BLaER1 treated with 17β-estradiol and CSF1 and Interleukin-3, amounts not matched to agents 10 nM and 100 nM (cell line): ENCODE results near the gene PDE1C.

Source experiments
- H3K27ac ChIP-seq, 11 experiments: shearing (Covaris generic); formaldehyde crosslinking; 2 replicates each; pipeline ENCODE4 v1.8.1; 2022
- H3K27me3 ChIP-seq, 11 experiments: shearing (Covaris generic); formaldehyde crosslinking; 2 replicates each; pipeline ENCODE4 v1.8.1; 2022
- H3K36me3 ChIP-seq, 11 experiments: shearing (Covaris generic); formaldehyde crosslinking; 2 replicates each; pipeline ENCODE4 v1.8.1; 2022
- H3K4me1 ChIP-seq, 10 experiments: shearing (Covaris generic); formaldehyde crosslinking; 2 replicates each; pipeline ENCODE4 v1.8.1; 2022
- H3K4me2 ChIP-seq, 11 experiments: shearing (Covaris generic); formaldehyde crosslinking; 2 replicates each; pipeline ENCODE4 v1.8.1; 2022
- H3K4me3 ChIP-seq, 10 experiments: shearing (Covaris generic); formaldehyde crosslinking; 2 replicates each; pipeline ENCODE4 v1.8.1; 2022
- H3K9ac ChIP-seq, 11 experiments: shearing (Covaris generic); formaldehyde crosslinking; 2 replicates each; pipeline ENCODE4 v1.8.1; 2022
- H3K9me3 ChIP-seq, 11 experiments: shearing (Covaris generic); formaldehyde crosslinking; replicated peaks in 1 of 11; 2 replicates each; pipeline ENCODE4 v1.8.1; 2022
- H4K20me1 ChIP-seq, 11 experiments: shearing (Covaris generic); formaldehyde crosslinking; 2 replicates each; pipeline ENCODE4 v1.8.1; 2022
- Cebpa-rat ChIP-seq, 11 experiments: shearing (Covaris generic); IDR thresholded peaks; 2 replicates each; pipeline ENCODE4 v1.8.1; 2022

PDE1C gene

DNA sequence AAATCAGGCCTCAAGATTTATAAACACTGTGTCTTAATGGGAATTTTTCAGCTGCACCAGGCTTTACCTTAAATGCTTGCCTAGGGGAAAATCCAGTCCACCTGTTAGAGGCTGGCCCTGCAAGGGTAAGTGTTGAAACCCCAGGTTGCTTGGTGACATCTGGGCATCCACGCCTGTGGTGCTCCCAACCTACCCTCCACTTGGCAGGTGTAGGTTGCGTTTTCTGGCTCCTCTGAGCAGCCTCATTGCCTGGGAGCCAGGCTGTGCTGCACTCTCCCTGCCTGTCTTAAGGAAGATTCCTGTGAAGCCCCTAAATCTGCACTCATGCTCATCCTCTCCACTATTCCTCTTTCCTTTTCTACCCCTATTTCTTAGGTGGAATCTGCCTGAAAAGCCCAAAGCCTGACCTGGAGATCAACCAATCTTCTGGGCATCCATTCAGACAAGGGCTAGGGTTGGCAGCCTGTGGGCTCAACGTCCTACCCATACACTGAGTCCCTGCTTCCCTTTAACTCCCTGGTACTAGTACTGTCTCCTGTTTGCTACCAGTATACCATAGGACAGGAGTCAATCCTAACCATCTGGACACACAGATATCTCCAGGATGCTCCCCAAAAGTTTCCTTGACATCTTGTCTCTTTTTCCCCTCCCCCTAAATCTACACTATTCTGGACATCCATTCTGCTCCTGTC lies 150.4 kb downstream of the PDE1C start:
- H3K27me3 ChIP-seq = no peaks in the 10 kb centered on the region
- no peak overlapping the region for H3K4me3 ChIP-seq
- no peak for TF ChIP-seq Cebpa-rat (IDR thresholded peaks at IDR 0.05)

GRCh38 chr7:31918706-31919393 lies 151.4 kb downstream of the PDE1C start:
- no peak overlapping the region for H3K4me3 ChIP-seq
- no peaks in the 10 kb centered on the region for H3K9me3 ChIP-seq
- no peak overlapping the region for H3K27ac ChIP-seq
- no peaks in the 10 kb centered on the region for H3K27me3 ChIP-seq
- no peaks in the 10 kb centered on the region for H4K20me1 ChIP-seq
- H3K9ac ChIP-seq = no peak overlapping the region
- H3K4me1 ChIP-seq = peaks cover 0 to 7% (median 0%) of the 10 kb centered on the region in 10 experiments; a peak in 1 of 20 replicates
- H3K36me3 ChIP-seq = no peaks in the 10 kb centered on the region
- H3K4me2 ChIP-seq = peak overlapping the region in 2 of 11 experiments; percentile 7 to 16; a peak in 1 of 22 replicates
- TF ChIP-seq Cebpa-rat (IDR thresholded peaks at IDR 0.05) = no peak

More for the DNA sequence above, 150.4 kb downstream of the PDE1C start:
- Histone ChIP-seq H3K36me3 (no peaks in the 10 kb centered on the region), H4K20me1 (no peaks in the 10 kb centered on the region), H3K4me2 (no peak overlapping the region), H3K9ac (no peak overlapping the region), H3K27ac (no peak overlapping the region), H3K9me3 (no peaks in the 10 kb centered on the region), H3K4me1 (peaks cover 0 to 6% (median 0%) of the 10 kb centered on the region in 10 experiments; a peak in 1 of 20 replicates)

DNA sequence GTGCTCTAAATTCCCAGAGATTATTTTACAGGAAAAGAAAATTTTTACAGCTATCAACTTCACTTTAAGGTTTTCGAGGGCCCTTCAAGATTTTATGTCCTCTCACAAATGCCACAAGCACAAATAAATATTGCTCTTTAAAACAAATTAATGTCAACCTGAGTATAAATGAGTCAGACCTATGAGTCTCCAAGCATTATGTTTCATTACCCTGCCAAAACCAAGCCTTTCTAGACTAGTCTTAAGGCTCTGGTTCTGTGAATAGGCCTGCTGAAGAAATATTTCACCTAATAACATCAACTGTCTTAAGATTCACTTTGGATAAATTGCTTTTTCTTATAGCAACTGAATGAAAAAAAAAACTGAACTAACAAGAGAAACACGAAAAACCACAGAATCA lies 153.0 kb downstream of the PDE1C start:
- no peak overlapping the region for H3K27ac ChIP-seq

DNA sequence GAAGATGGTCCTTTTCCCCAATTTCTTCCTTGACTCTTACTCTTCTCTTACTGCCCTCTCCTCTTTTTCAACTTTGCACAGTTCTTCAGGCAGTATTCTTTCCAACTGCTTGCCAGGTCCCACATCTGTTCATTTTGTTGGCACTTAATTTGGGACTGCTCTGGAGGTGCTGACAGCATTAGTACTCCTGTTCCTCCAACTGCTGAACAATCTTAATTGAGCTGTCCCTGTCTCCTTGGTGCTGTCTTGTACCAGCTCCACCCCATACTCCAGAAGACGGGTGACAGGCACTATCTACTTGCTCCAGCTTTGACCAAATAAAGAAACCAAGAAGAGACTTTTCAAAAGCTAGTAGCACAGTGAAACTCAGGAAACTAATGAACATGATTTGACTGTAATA lies 160.0 kb downstream of the PDE1C start:
- Histone ChIP-seq H3K36me3 (no peaks in the 10 kb centered on the region), H3K9ac (no peak overlapping the region), H4K20me1 (no peaks in the 10 kb centered on the region), H3K27me3 (no peaks in the 10 kb centered on the region), H3K27ac (no peak overlapping the region), H3K4me2 (no peak overlapping the region), H3K4me1 (peaks cover 0 to 6% (median 0%) of the 10 kb centered on the region in 10 experiments; a peak in 1 of 20 replicates), H3K9me3 (0 out of 22 replicates have a peak, but pooled peaks cover 0 to 6% (median 0%) of the 10 kb centered on the region in 11 experiments), H3K4me3 (no peak overlapping the region)
- TF ChIP-seq Cebpa-rat (IDR thresholded peaks at IDR 0.05) = no peak

More for the DNA sequence above, 153.0 kb downstream of the PDE1C start:
- Histone ChIP-seq H3K4me2 (no peak overlapping the region), H3K4me3 (no peak overlapping the region), H3K27me3 (no peaks in the 10 kb centered on the region), H3K36me3 (no peaks in the 10 kb centered on the region), H4K20me1 (no peaks in the 10 kb centered on the region), H3K4me1 (peaks cover 0 to 12% (median 0%) of the 10 kb centered on the region in 10 experiments; a peak in 2 of 20 replicates), H3K9ac (no peak overlapping the region), H3K9me3 (no peaks in the 10 kb centered on the region)
- no peak for TF ChIP-seq Cebpa-rat (IDR thresholded peaks at IDR 0.05)

- H3K4me3 ChIP-seq = no peak overlapping the region
- no peak for TF ChIP-seq Cebpa-rat (IDR thresholded peaks at IDR 0.05)
- no peaks in the 10 kb centered on the region for H3K27me3 ChIP-seq
- H3K27ac ChIP-seq = no peak overlapping the region
- no peak overlapping the region for H3K9ac ChIP-seq
- H3K9me3 ChIP-seq = 0 out of 22 replicates have a peak, but pooled peaks cover 0 to 6% (median 0%) of the 10 kb centered on the region in 11 experiments
- no peaks in the 10 kb centered on the region for H3K4me1 ChIP-seq
- no peaks in the 10 kb centered on the region for H3K36me3 ChIP-seq
- H4K20me1 ChIP-seq = no peaks in the 10 kb centered on the region
- no peak overlapping the region for H3K4me2 ChIP-seq
Measured at GRCh38 chr7:31906479-31907171, 163.6 kb downstream of the PDE1C start.

GRCh38 chr7:31903962-31904361 lies 166.2 kb downstream of the PDE1C start:
- H3K9me3 ChIP-seq = 0 out of 22 replicates have a peak, but pooled peaks cover 0 to 6% (median 0%) of the 10 kb centered on the region in 11 experiments
- no peaks in the 10 kb centered on the region for H3K4me1 ChIP-seq
- H3K27ac ChIP-seq = no peak overlapping the region
- no peak overlapping the region for H3K9ac ChIP-seq
- H3K4me2 ChIP-seq = no peak overlapping the region
- H3K27me3 ChIP-seq = no peaks in the 10 kb centered on the region
- no peak for TF ChIP-seq Cebpa-rat (IDR thresholded peaks at IDR 0.05)
- no peaks in the 10 kb centered on the region for H3K36me3 ChIP-seq
- H3K4me3 ChIP-seq = no peak overlapping the region
- H4K20me1 ChIP-seq = no peaks in the 10 kb centered on the region

DNA sequence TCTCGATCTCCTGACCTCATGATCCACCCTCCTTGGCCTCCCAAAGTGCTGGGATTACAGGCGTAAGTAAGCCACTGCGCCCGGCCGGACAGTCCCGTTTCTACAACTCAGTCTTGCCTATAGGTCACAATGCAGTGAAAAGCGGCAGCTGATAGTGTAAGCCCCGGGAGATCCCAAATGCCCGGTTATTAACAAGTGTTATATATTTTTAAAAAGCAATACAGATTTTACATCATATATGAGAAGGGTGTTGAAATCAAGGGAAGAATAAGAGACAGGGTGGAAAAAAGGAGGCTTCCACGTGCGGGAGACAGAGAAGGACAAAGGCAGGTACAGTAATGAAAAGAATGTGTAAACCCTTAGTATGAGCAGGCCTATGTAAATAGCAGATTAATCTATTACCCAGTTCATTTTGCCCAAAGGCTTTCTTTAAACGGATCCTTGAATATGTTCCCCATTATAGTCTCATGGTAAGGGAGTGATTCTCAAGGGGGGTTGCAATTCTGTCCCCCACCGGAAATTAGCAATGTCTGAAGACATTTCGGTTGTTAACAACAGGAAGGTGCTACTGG lies 170.8 kb downstream of the PDE1C start:
- H3K9me3 ChIP-seq = no peaks in the 10 kb centered on the region
- no peaks in the 10 kb centered on the region for H3K36me3 ChIP-seq
- no peak overlapping the region for H3K27ac ChIP-seq
- no peak for TF ChIP-seq Cebpa-rat (IDR thresholded peaks at IDR 0.05)
- H3K27me3 ChIP-seq = no peaks in the 10 kb centered on the region
- no peak overlapping the region for H3K9ac ChIP-seq
- no peaks in the 10 kb centered on the region for H4K20me1 ChIP-seq
- H3K4me2 ChIP-seq = no peak overlapping the region
- no peak overlapping the region for H3K4me3 ChIP-seq
- peaks cover 8 to 12% (median 10%) of the 10 kb centered on the region in 10 experiments for H3K4me1 ChIP-seq

DNA sequence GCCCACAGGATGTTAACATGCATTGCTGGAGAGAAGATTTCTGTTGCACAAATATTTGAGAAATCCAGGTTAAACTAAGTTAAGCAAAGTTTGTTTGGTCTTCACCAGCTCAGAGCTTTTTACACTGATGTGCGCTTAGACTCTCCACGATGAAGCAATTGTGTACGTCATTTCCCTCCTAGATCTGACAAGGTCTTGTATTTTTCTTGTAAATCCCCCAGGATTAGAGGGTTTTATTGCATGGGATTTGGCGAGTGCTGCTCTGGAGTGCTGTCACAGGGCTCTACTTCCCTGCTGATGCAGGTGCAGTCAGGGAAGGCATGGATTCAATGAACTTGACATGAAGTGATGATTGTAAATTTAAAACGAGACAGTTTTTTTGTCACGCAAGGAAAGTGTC lies 173.3 kb downstream of the PDE1C start:
- no peaks in the 10 kb centered on the region for H3K27me3 ChIP-seq
- H3K4me2 ChIP-seq = no peak overlapping the region
- H3K27ac ChIP-seq = no peak overlapping the region
- H3K36me3 ChIP-seq = no peaks in the 10 kb centered on the region
- no peak for TF ChIP-seq Cebpa-rat (IDR thresholded peaks at IDR 0.05)
- H3K9ac ChIP-seq = no peak overlapping the region
- H3K4me3 ChIP-seq = no peak overlapping the region
- H3K4me1 ChIP-seq = peaks cover 13 to 37% (median 18%) of the 10 kb centered on the region in 10 experiments
- H4K20me1 ChIP-seq = no peaks in the 10 kb centered on the region
- no peaks in the 10 kb centered on the region for H3K9me3 ChIP-seq

DNA sequence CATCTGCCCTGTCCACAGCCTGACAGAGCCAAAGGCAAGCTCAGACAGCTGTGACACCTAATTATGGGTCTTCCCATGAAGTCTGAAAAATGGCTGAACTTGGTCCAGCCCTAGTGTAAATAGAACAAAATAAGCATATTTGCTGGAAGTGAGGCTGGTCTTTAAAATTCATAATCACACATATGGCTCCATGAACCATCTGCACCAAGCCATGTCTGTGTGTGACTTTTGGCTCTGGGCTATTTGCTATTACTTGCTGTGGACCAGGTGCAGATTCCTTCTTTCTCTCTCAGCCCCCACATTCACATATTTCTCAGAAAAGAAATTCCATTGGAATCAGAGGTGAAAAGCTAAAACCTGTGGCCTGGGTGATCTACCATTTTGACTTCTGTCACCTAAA lies 175.9 kb downstream of the PDE1C start:
- no peak for TF ChIP-seq Cebpa-rat (IDR thresholded peaks at IDR 0.05)
- H3K4me2 ChIP-seq = peak overlapping the region; percentile 53 to 82 (median 63)
- H3K27ac ChIP-seq = peak overlapping the region in 10 of 11 experiments; percentile 2 to 67 (median 39); a peak in 11 of 22 replicates
- H3K4me1 ChIP-seq = peaks cover 20 to 60% (median 36%) of the 10 kb centered on the region in 10 experiments
- H3K4me3 ChIP-seq = no peak overlapping the region
- H4K20me1 ChIP-seq = no peaks in the 10 kb centered on the region
- H3K9me3 ChIP-seq = no peaks in the 10 kb centered on the region
- no peaks in the 10 kb centered on the region for H3K36me3 ChIP-seq
- no peaks in the 10 kb centered on the region for H3K27me3 ChIP-seq
- no peak overlapping the region for H3K9ac ChIP-seq
